GM18861 (cell line): ENCODE measurements around the gene NES.

Experiments
- ATAC-seq: cut with Tn5 transposase; IDR thresholded peaks from one replicate; pipeline ENCODE4 v1.9.1; 2021; ENCODE audit not compliant: unreplicated experiment

The NES gene

DNA sequence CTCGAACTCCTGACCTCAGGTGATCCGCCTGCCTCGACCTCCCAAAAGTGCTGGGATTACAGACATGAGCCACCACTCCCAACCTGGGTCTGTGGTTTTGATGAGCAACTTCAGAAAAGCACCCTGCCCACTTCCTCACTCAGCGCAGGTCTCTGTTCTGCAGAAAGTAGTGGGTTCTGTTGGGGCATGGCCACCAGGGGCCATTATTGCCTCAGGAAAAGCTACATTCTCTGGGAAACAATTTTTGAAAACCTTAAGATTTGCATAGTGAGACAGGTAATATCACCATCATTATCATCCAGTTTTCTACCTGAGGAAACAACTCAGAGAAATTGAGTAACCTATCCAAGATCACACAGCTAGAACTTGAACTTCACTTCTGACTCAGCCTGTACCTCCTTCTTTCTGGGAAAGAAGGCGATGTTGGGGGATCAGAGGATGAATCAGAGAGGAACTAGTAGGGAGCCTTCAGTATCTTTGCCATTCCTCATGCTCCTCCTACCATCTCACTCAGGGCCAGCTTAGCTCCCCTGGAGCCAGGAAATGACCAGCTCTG, 7.1 kb upstream of the NES start:
- ATAC-seq, result no peak

DNA sequence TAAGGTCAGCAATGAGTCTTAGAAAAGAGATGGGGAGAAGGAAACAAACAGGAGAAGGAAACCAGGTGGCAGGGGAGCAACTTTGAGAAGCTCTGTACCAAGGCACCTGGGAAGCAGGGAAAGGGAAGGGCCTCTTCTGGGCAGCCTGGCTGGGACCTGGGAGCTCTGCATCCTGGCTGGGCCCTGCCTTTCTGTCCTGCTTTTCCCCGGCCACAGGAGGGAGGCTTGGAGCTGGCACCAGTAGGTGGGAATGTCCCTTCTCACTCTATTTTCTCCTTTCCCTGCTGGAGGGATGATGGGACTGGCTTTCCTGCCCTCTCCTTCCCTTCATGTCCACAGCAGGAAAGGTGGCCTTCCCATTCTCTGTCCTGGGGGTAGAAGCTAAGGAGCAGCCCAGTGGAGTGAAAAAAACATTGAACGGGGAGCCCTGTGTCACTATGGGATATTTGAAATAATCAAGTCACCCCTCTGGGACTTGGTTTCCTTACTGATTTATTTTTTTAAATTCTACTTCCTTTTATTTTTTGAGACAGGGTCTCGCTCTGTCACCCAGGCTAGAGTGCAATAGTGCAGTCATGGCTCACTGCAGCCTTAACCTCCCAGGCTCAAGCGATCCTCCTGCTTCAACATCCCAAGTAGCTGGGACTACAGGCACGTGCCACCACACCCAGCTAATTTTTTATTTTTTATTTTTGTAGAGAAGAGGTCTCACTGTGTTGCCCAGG, 5.1 kb upstream of the NES start:
- no peak for ATAC-seq

DNA sequence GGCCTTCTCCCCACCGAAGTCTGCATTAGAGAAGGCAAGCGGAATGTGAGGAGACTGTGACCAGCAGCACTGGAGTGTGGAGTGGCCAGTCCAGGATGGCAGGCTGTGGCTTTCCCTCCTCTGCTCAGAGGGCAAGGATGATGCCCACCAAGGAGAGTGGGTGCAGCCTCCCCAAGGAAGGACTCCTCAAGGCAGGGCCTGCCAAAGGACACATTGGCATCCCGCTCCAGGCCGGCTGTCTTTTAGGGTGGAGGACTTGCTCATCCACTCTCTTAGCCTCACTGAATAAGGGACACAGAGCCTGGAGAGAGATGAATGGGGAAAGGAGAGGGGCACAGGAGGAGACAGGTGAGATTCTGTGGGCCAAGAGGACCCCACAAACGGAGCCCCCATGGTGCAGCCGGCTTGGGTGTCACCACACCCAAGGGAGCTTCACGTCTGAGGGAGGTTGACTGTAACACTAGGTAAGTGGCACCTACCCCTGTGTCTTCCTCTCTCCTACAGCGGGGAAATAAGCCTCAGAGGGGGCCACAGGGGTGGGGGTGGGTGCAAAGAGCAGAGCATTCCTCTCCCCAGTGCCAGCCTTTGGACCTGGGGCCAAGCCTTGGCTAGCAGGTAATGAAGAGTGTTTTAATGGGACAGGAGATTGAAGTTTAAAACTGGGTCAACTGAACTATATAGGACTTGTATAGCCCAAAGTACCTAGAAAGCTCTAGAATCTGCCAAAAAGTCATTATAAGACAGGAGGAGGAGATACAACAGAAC, 4.2 kb upstream of the NES start:
- ATAC-seq, result no peak

DNA sequence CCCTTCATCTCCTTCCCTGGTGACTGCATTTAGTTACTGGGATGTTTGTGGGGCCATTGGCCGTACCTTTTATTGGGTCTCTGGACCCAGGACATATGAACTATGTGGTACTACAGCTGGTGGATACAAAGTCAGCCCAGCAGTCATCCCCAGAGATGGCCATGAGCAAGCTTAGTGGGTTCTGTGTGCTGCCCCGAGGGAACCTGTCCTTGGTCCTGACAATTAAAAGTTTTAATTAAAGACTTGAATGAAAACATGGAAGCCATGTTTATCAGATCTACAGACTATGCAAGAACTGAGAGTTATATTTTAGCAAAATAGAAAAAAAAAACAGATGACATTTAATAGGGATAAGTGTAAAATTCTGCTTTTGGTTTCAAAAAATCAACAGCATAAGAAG, 2.8 kb upstream of the NES start:
- no peak for ATAC-seq

DNA sequence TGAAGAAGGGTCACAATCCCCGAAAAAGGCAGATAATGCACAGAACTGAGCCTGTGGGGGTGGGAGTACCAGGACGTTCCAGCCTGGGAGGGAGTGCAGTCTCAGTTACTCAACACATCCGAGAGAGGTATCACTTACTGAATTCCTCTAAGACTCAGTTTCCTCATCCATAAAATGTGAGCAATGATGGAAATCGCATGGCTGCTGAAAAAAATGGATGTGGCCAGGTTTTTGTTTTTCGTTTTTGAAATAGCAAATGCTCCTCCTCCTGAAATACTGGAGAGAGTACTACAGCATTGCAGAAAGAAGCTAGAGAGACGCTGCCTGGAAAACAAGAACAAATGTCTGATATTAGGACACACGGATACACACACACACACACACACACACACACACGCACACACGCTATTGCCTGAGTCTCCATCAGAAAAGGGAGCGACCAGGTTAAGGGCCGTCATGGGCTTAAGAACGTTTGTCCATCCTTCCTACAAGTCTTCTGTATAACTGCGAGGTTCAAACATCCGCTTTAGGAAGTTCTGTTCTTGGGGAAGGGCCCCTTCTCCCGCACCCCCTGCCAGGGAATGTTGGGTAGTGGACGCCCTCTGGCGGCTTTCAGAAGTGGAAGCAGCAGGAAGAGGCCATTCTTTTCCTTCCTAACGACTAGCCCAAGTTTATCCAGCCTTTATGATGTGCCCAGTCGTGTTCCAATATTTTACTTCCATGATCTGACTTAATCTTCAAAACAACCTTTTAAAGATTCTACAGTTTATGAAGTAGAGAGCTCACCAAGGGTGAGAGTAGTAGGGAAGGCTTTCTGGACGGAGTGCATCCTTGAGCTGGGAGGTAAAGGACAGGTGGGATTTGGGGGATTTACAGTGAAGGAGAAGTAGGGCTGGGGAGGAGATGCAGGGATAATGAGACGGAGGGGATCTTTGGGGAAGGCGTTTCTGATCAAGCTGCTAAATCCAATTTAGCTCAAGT, 699 bp upstream of the NES start:
- ATAC-seq, result no peak

DNA sequence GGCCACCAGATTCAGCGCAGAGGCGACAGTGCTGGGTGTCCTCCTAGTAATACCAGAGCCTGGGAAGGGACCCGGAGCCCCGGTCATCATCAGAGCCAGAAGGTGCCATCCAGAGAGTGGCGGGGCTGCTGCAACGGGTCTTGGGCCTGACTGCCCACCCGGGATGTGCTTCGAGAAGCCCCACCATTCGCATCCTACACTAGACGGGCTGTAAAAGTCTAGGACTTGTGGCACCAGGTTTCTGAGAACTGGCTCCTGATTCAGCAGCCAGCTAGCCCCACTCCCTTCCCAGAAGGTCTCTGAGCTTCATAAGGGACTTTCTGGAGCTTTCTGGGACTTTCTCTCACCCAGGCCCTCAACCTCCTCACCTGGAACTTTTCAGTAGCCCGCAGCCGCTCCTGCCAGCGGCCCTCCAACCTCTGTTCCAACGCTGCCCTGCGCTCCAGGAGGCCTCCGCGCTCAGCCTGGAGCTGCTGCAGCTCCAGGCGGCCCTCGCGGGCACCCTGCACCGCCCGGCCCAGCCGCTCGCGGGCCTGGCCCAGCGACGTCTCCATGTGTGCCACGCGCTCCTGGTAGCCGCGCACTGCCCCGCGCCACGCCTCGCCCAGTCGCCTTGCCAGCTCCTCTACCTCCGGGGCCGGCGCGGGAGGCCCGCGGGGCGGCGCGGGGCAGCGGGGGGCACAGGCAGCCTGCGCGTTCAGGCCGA, 940 bp downstream of the NES start:
- no peak for ATAC-seq

DNA sequence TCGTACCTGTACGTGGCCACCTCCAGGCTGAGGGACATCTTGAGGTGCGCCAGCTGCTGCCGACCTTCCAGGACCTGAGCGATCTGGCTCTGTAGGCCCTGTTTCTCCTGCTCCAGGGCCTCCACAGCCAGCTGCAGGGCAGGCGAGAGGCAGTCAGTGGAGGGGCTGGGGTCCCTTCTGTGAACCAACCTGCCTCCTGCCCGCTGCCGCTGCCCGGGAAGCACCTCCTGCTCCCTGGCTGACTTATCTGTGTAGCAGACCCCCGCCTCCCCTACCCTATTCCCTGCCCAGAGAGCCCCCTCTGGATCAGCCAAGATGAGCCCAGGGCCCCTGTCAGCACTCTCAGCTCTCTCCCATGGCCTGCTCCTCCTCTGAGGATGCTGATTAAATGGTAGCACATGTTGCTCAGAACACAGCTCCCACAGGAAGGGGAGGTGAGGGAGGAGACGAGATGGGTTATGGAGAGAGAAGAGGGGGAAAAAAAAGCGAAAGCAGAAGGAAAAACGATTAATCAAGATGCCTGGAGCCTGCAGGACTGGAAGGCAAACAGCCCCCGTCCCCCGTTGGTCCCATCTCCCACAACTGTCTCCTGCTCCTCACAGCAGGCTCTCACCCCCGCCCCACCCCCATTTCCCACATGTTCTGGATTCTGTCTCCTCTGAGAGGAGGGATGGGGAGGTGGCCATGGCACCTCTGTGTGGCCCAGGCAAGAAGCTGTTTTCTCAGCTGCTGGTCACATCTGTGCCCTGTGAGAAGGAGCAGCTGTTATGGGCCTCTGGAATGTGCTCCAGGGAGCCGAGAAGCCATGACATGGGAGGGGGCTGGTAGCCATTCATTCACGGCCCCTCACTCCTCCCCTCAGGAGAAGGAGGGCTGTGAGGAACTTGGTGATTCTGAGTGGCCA, 1.7 kb downstream of the NES start:
- ATAC-seq, result no peak

DNA sequence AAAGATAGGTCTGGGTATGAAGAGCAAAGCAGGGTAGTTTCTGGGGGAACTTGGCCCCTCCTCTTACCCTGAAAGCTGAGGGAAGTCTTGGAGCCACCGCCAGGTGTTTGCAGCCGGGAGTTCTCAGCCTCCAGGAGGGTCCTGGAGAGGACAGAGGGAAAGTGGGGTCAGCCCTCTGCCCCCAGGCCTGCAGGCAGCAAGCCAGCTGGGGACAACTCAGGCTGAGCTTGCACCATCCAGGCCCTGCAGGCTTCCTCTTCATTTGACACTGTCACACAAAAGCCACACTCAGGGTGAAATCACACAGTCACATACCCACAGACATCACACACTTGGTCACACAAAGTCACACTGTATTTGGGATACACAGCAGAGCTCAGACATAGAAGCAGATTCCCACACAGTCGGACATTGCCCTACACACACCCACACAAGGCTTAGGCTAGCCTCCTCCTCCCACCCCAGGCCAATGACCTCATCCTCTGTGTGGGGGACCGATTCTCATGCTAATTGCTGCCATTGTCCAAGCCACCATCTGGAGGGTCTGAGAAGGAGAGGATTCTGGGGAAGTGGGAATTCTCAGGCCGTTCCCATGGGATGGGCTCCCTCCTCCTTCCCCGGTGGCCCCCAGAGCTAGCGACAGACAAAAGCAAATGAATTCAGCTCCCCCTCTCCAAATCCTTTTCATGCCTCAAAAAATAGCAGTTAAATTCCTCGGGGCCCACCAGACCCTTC, 3.7 kb downstream of the NES start:
- ATAC-seq, result no peak

DNA sequence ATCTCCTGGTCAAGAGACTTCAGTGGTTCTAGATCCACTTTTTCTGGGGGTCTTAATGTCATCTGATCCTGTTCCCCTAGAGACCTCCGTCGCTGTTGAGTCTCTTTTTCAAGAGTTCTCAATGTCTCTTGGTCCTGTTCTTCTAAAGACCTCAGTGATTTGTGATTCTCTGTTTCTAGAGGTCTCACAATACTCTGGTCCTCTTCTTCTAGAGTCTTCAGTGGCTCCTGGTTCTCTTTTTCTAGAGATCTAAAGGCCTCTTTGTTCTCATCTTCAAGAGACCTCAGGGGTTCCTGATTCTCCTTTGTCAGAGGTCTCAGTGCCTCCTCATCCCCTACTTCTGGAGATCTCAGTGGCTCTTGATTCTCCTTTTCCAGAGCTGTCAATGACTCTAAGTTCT, 5.4 kb downstream of the NES start:
- no peak for ATAC-seq

DNA sequence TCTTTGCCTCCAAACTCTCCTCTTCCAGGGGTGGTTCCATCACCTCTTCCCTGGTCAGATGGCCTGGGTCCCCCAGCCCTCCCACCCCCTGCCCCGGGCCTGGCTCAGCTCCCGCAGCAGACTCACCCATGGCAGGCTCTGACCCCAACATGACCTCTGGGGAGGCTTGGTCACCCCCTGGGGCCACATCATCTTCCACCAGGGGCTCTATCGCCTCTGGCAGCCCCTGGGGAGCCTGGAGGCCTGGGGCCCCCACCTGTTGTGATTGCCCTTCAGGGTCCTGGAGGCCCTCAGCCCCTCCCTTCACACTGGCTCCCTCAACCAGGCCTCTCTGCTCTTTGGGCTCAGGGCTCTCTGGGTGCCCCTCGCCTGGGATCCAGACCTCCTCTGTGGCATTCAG, 6.4 kb downstream of the NES start:
- ATAC-seq, result no peak

DNA sequence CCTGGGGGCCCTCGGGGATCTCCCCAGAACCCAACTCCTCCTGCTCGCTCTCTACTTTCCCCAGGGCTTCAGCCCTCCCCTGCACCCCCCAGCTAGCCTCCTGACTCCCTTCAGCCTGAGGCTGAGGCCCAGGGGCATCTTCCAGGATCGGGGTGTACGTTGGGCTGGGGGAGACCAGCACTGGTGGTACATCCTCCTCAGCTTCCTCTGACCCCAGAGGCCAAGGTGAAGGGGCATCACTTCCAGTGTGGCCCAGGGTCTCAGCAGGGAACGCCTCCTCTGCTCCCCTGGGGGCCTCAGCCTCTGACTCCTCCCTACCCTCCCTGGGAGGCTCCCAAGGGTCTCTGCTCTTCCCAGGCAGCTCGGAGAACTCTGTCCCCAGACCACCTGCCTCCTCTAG, 6.8 kb downstream of the NES start:
- ATAC-seq, result no peak

DNA sequence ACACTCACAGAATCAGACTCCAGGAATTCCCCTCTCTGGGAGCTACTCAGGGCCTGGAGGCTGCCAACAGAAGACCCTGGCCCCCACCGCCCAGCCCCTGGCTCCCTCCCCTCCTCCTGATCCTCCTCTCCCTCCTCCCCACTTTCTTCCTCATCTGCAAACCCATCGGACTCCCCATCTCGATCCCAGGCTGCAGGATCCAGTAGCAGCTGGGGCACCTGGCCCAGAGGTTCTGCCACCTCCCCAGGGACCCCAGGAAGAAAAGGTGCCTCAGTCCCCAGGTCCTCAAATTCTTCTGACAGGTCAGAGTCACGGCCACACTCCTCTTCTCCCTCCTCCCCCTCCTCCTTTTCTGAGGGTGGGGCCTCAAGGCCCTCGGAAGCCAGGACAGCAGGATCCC, 7.4 kb downstream of the NES start:
- ATAC-seq, result no peak

DNA sequence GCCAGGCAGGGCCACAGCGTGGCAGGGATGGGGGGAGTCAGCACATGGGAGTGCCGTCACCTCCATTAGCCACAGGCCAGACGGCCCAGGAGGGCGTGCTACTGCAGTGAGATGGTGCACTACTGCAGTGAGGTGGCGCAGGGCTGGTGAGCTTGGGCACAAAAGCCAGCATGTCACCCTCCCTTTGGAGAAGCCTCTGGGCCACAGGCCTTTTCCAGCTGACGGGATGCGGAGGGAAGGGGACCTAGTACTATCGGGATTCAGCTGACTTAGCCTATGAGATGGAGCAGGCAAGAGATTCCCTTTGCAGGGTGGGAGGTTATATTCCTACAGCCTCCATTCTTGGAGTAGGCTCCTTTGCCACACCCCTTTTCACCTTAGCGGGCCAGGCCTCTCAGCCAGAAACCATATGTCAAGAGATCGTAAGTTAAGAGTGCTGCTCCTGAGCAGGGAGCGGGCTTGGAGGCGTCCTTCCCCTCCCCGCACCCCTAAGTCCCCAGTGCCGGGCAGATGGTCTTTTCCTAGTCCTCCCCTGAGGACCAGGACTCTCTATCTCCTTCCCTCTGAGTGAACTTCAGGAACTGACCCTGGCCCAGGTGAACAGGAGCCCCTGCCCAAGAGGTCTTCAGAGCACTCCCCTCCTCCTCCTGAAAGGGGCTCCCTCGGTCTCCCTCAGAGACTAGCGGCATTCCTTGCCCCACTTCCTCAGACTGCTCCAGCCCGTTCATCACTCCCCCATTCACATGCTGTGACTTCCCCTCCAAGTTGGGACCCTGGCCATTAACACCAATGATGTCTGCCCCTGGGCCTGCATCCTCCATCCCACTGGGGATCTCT, 8.2 kb downstream of the NES start:
- no peak for ATAC-seq

DNA sequence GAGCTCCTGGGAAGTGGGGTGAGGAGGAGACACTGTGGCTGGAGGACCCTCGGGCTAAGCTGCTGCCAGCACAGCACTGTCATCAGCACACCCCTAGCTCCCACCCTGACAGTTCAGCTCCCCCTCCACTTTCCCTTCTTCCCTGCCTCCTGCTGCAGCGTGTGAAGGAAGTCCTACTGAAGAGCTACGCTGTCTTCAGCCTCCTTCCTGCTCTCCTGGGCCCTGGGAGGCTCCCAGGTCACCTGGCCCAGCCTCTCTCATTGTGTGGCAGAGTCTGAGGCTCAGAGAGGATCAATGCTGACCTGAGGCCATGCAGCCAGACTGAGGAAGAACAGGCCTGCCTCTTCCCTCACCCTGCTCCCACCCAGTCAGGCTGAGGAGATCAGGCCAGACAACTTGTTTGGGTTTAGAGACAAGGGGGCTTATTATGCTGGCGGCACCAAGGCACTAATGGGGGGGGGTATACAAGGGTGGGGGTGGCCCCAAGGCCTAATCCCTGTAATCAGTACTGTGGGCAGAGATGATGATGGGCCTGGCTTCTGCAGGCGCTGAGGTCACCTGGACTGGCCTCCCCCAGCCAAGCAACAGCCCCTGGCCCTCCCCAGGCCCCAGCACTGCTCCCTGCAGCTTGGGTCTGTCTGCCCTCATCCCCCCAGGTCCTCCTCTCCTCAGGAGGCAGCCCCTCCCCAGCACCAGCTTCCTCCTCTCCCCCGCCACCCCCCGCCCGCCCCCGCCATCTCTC, 9.1 kb downstream of the NES start:
- no peak for ATAC-seq

DNA sequence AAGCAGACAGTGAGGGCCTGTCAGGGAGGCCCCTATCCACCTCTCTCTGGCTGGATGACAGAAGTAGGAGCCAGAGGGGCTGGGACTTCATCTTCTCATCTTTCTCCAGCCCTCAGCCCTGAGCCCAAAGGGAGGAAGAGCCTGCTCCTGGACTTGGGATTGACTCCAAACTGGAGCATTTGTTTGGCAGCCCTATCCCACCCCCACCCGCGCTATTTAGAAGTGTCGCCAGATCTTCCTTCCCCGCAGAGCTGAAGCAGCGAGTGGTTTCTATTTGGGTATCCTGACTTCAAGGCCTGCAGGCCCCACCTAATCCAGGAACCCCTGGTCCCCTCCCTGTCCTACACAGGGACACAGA, 9.6 kb downstream of the NES start:
- ATAC-seq, result no peak

DNA sequence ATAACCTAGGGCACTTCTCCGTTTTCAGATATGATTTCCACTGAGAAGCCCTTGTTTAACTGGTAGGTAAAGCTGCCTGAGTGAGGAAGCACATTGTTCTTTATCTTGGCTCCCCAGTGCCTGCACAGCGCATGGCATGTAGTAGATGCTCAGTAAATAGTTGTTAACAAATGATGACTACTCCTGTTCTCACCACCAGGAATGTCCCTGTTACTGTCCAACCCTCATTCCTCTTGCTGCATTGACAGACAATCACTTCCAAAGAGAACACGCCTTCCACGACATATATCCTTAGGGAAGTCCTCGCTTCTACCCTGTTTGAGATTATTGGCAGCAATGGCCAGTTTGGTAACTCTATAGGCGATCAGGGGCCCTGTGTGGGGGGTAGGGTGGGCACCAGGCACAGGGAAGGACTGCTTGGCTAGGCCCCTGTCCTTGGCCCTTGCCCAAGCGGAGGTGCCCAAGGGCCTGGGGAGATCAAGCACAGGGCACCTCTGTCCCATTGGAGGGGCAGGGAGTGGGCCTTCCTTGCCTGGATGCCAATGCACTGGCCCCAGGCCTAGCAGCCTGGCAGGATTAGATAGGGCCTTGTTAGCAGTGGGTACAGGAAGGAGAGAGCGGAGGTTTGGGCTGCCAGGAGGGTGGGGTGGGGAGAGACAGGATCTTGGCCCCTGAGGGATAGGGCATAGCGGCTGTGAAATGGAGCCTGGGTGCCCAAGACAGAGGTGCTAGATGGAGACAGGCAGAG, 10.2 kb downstream of the NES start:
- no peak for ATAC-seq

DNA sequence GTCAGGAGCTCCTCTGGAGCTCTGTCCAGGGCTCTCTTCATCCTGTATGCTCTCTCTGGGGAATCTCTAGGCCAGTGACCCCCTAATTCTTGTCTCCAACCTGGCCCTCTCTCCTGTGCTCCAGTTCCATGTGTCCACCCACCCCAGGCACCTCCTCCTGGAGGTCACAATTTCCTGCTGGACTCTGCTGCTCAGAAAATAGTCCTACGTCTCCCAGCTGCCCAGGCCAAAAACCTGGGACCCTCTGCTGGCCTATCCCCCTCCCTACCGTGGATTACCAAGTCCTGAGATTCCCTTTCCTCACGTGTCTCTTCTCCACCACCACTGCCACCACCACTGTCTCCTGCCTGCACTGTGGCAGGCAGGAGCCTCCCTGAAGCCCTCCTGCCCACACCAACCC, 11.7 kb downstream of the NES start:
- ATAC-seq, result no peak
